K562 (cell line): ENCODE results near the gene FSCN2. TPM values are rescaled to one million over a fixed set of nuclear protein-coding genes. Genes with fewer than 3 reads are reported as not detected.

Source experiments
- BCL6 ChIP-seq: fragments of 250-450 bp; sonication (Bioruptor Pico); IDR thresholded peaks from 2 replicates; pipeline ENCODE4 v1.4.0; 2020
- BDP1 ChIP-seq: IDR thresholded peaks from 3 replicates; pipeline ENCODE4 v1.6.1; 2011; ENCODE audit not compliant: insufficient read length, insufficient read depth
- CBFA2T2 ChIP-seq: fragments of 450-650 bp; conservative IDR thresholded peaks from 2 replicates; pipeline ENCODE4 v1.6.1; 2017; ENCODE audit warnings: mild to moderate bottlenecking
- CBX3 ChIP-seq, 2 experiments: IDR thresholded peaks; 1 replicate in 1 of 2; 2 replicates in 1 of 2; pipeline ENCODE4 v1.6.1; 2012; ENCODE audit warnings: inconsistent platforms in 2 of 2, low read length in 2 of 2, borderline replicate concordance in 1 of 2, control low read depth in 1 of 2
- CREB3 ChIP-seq: fragments of 450-650 bp; conservative IDR thresholded peaks from 2 replicates; pipeline ENCODE4 v1.6.1; 2016; ENCODE audit warnings: missing genetic modification characterization, low read depth, mild to moderate bottlenecking, missing compliant biosample characterization, moderate library complexity
- E2F1 ChIP-seq: sonication (generic); formaldehyde crosslinking; IDR thresholded peaks from 2 replicates; pipeline ENCODE4 v1.8.1; 2023; ENCODE audit warnings: mild to moderate bottlenecking, missing genetic modification reagents, moderate library complexity
- E4F1 ChIP-seq: fragments of 250-450 bp; sonication (Bioruptor Pico); IDR thresholded peaks from 2 replicates; pipeline ENCODE4 v1.5.0; 2021; ENCODE audit warnings: mild to moderate bottlenecking, borderline replicate concordance
- EZH2 ChIP-seq: IDR thresholded peaks from 2 replicates; pipeline ENCODE4 v1.6.1; 2012; ENCODE audit warnings: low read depth, mild to moderate bottlenecking, inconsistent platforms, low read length, borderline replicate concordance
- FOXK1 ChIP-seq: sonication (generic); formaldehyde crosslinking; IDR thresholded peaks from 2 replicates; pipeline ENCODE4 v1.8.0; 2022; ENCODE audit warnings: missing genetic modification reagents, mild to moderate bottlenecking, borderline replicate concordance
- SMARCE1 ChIP-seq: fragments of 450-650 bp; IDR thresholded peaks from 2 replicates; pipeline ENCODE4 v1.7.1; 2016; ENCODE audit warnings: mild to moderate bottlenecking
- TCF7 ChIP-seq: sonication (generic); IDR thresholded peaks from 2 replicates; pipeline ENCODE4 v1.6.1; 2016; ENCODE audit warnings: antibody characterized with exemption, borderline replicate concordance
- THRA ChIP-seq: fragments of 450-650 bp; IDR thresholded peaks from 2 replicates; pipeline ENCODE4 v1.6.1; 2017; ENCODE audit warnings: mild to moderate bottlenecking, moderate library complexity
- XRCC4 ChIP-seq: IDR thresholded peaks from one replicate; pipeline ENCODE4 v1.6.1; 2011; ENCODE audit not compliant: insufficient read depth, insufficient read length; ENCODE audit errors: extremely low read depth
- ZNF830 ChIP-seq: fragments of 250-450 bp; sonication (Bioruptor Pico); IDR thresholded peaks from 2 replicates; pipeline ENCODE4 v1.5.0; 2021; ENCODE audit warnings: mild to moderate bottlenecking
- polyA plus RNA-seq, 8 experiments: library from polyadenylated mRNA; depleted of rRNA in 4 of 8; stranded (reverse) in 5 of 8; unstranded in 3 of 8; fragments of >200 nt; fragmentation: Nextera tagmentation in 2 of 8; fragmentation: Illumina TruSeq in 1 of 8; extraction: Ambion mirVana in 2 of 8; extraction: Trizol in 1 of 8; gene quantifications; 2 replicates each; pipeline versions ENCODE4 v1.2.1 to v1.2.3, GENCODE V29; 2011 to 2014; ENCODE audit warnings: inconsistent platforms in 1 of 8, missing spikeins in 1 of 8
- total RNA-seq, 7 experiments: library from RNA; depleted of rRNA in 6 of 7; stranded (reverse); fragments of >200 nt in 6 of 7; fragmentation: Illumina TruSeq in 2 of 7; extraction: Trizol in 2 of 7; gene quantifications; 2 replicates each; pipeline versions ENCODE4 v1.2.1 to v1.2.3, GENCODE V29; 2011 to 2021; ENCODE audit warnings: low replicate concordance in 1 of 7

FSCN2 gene
- total and polyA plus RNA-seq, 9 of the 15 experiments (the other 6 are each of a cell fraction or from before 2014, with no cell fraction given) = 0.08 TPM; not detected in 8

- TF ChIP-seq E2F1 (CRISPR knock-in tag) (peak; percentile 96), BDP1 (no peak), TCF7 (no peak), CREB3 (no peak), CBX3 (IDR thresholded peaks at IDR 0.05; ENCODE audit: borderline replicate concordance in 1 of 2, low read length in 2 of 2) (peak in 1 of 2 experiments; percentile 54; a peak in 1 of 3 replicates), ZNF830 (CRISPR knock-in tag) (no peak), XRCC4 (no peak), THRA (no peak), E4F1 (CRISPR knock-in tag) (no peak), BCL6 (CRISPR knock-in tag) (no peak), SMARCE1 (no peak), CBFA2T2 (no peak), EZH2 (no peak), FOXK1 (CRISPR knock-in tag) (no peak)
These were observed 43.8 kb upstream of the FSCN2 start (continued) for GRCh38 chr17:81484195-81484979.
